Activated T-helper 2 cell treated with anti-CD3 and anti-CD28 coated beads, Interferon-gamma antibody, Interleukin-2, Interleukin-4, amounts not matched to agents 10 μg/mL and 5 μg/mL and 100 μg/mL, durations not matched to agents 14 hours and 24 hours and 36 hours (primary cell): Measurements from ENCODE around the gene PCDH9. TPM values are rescaled to one million over a fixed set of nuclear protein-coding genes. Genes with fewer than 3 reads are reported as not detected.
"Not testable (repeated sequence)": the region's sequence is repeated elsewhere in the genome, so short reads cannot be mapped to it uniquely, and the experiment has no call there.

Experiments
- DNase-seq: peaks from one replicate; pipeline ENCODE4 v3.0.0; 2021; ENCODE audit warnings: low spot score
- H3K27ac Mint-ChIP-seq: one replicate; pipeline ENCODE4 v1.8.0; 2021; ENCODE audit warnings: mixed read lengths
- H3K27me3 Mint-ChIP-seq: one replicate; pipeline ENCODE4 v1.8.0; 2021; ENCODE audit warnings: low read depth, mixed read lengths
- H3K36me3 Mint-ChIP-seq: one replicate; pipeline ENCODE4 v1.8.0; 2021; ENCODE audit warnings: low read depth, mixed read lengths
- H3K4me1 Mint-ChIP-seq: one replicate; pipeline ENCODE4 v1.8.0; 2021; ENCODE audit warnings: low read depth, mixed read lengths
- H3K4me3 Mint-ChIP-seq: one replicate; pipeline ENCODE4 v1.8.0; 2021; ENCODE audit warnings: low read depth, mild to moderate bottlenecking, moderate library complexity, mixed read lengths
- H3K9me3 Mint-ChIP-seq: one replicate; pipeline ENCODE4 v1.8.0; 2021; ENCODE audit warnings: mixed read lengths
- intact Hi-C: fragments of 100-400 bp; cut with micrococcal nuclease; formaldehyde crosslinking; loops from one replicate; pipeline ENCODE4 v1.15.1; 2023
- total RNA-seq: library from RNA; stranded (reverse); gene quantifications from 2 replicates; pipeline ENCODE4 v1.2.3, GENCODE V29; 2022

The PCDH9 gene
- total RNA-seq, 1 donor from 2014 or later: 0.18 TPM

DNA sequence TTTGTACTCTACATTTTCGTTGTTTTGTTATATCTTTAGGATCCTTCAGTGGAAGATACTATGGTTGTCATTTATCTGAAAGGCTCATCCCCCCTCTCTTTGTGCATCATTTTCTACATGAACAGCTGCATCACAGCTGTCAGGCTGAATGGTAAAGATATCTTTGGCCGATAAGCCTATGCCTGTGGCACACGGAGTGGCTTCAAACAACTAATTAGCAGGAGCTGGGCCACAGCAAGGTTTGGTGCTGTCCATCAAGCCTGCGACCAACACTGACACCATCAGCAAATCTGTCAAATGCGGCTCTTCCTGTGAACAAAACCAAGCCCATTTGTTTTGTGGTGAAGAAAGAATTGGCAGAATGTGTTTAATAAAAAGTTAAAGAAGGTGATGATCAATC lies 334.4 kb downstream of the PCDH9 start:
- Mint-ChIP-seq H3K27me3 (no peaks in the 10 kb centered on the region), H3K27ac (no peak overlapping the region), H3K36me3 (no peaks in the 10 kb centered on the region), H3K4me3 (no peak overlapping the region), H3K9me3 (no peaks in the 10 kb centered on the region), H3K4me1 (no peaks in the 10 kb centered on the region)
- intact Hi-C loops: no loop called here
- no peak for DNase-seq

DNA sequence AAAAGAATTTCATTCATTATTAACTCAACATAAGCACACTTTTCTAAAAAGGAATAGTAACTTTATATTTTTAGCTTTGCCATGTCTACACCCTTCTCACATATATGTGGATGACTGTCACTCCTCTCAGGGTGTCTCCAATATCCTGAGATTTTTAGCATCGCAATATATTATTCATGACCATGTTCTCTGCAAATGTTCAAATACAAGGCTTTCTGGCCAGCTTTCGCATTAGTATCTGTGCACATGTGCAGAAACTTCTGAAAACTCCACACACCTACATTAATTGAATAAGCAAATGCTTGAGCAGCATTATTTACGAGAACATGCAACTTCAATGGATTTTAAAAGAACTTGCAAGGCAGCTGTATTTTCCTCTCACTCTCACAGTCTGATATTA lies 334.8 kb downstream of the PCDH9 start:
- Mint-ChIP-seq H3K9me3 (no peaks in the 10 kb centered on the region), H3K4me3 (no peak overlapping the region), H3K36me3 (no peaks in the 10 kb centered on the region), H3K4me1 (no peaks in the 10 kb centered on the region), H3K27ac (no peak overlapping the region), H3K27me3 (no peaks in the 10 kb centered on the region)
- intact Hi-C loops: no loop called here
- DNase-seq: no peak

DNA sequence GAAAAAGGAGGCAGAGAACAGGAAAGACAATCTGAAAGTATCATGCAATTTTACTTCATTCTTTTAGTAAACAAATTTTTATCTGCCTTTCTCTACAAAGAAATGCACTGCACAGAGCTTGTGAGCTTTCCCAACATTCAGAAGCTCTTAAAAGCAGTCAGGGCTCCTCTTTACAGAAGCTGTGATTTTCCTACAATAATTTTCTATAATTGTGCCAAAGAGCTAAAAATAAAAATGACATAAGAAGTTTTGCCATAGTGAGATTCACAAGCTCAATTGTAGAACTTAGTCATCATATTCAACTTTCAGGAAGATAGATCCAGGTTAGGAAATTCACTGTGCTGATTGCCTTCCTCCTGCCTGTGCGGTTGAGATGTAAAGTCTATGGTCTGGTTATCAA lies 341.4 kb downstream of the PCDH9 start:
- no peak overlapping the region for H3K27ac Mint-ChIP-seq
- H3K36me3 Mint-ChIP-seq: no peaks in the 10 kb centered on the region
- no peak for DNase-seq
- no peak overlapping the region for H3K4me3 Mint-ChIP-seq
- no peaks in the 10 kb centered on the region for H3K9me3 Mint-ChIP-seq
- H3K27me3 Mint-ChIP-seq: no peaks in the 10 kb centered on the region
- H3K4me1 Mint-ChIP-seq: no peaks in the 10 kb centered on the region
- intact Hi-C loops: no loop called here

DNA sequence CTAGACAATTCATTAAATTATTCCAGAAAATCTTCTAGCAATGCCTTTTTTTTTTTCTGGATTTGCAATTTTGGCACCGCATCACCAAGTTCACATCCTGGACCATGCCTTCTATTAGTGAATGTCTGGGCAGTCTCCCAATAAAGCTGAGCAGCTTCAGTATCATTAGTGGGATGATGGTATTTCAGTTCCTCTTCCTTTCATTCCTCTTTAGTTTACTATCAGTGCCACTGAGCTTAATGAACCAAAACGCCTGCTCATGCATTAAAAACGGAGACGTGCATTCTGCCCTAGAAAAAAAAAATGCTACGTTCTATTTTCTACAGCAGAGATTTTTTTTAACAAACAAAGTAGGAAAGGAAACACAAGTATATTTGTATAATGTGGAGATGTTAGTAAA lies 343.0 kb downstream of the PCDH9 start:
- intact Hi-C loops: no loop called here
- no peak for DNase-seq
- Mint-ChIP-seq H3K36me3 (no peaks in the 10 kb centered on the region), H3K4me3 (no peak overlapping the region), H3K27ac (no peak overlapping the region), H3K27me3 (no peaks in the 10 kb centered on the region), H3K9me3 (no peaks in the 10 kb centered on the region), H3K4me1 (no peaks in the 10 kb centered on the region)

DNA sequence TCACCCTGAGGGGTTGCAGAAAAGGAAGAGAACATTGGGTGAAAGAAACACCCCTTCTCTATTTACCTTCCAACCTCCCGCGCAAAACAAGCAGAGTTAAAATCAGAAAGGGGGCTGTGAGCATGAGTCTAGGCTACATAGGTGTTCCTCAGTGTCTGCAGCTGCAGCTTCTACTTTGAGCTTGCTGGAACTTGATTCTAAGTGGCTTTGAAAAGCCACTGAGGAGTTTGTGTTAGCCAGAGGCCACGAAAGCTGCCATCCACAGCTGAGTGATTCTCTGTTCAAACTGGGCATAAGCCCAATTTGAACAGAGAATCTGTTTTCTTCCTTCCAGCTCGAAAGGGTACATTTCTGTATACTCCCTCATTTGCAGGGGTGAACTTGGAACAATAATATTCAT lies 343.9 kb downstream of the PCDH9 start:
- H3K4me3 Mint-ChIP-seq: no peak overlapping the region

DNA sequence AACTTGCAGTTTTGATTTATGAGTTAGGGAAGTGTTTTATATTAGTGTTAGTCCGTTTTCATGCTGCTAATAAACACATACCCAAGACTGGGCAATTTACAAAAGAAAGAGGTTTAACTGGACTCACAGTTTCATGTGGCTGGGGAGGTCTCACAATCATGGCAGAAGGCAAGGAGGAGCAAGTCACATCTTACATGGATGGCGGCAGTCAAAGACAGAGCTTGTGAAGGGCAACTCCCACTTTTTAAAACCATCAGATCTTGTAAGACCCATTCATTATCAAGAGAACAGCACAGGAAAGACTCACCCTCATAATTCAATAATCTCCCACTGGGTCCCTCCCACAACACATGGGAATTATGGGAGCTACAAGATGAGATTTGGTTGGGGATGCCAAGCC lies 349.0 kb downstream of the PCDH9 start:
- H3K27ac Mint-ChIP-seq, H3K9me3 Mint-ChIP-seq, H3K27me3 Mint-ChIP-seq, H3K36me3 Mint-ChIP-seq, H3K4me1 Mint-ChIP-seq, H3K4me3 Mint-ChIP-seq, intact Hi-C loops, DNase-seq: not testable (repeated sequence)

More for the DNA sequence above, 343.9 kb downstream of the PCDH9 start:
- intact Hi-C loops: no loop called here
- Mint-ChIP-seq H3K36me3 (no peaks in the 10 kb centered on the region), H3K4me1 (no peaks in the 10 kb centered on the region), H3K27me3 (no peaks in the 10 kb centered on the region), H3K27ac (no peak overlapping the region), H3K9me3 (no peaks in the 10 kb centered on the region)
- no peak for DNase-seq

DNA sequence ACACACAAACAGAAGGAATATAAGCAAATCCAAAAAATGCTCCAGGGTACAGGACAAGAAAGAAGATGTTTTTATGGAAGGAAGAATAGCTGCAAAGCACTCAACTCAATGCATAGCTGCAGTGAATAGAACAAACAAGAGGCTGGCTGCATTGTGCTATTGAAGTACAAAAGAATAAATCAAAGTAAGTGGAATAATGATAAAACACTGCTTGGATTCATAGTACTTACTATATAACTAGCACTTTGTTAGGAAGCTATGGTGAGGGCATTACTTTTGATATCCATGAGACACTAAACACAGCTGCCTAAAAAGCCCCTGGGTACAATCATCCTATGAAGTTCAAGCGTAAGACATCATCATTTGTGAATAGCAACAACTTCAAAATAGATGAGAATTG lies 350.1 kb downstream of the PCDH9 start:
- H3K36me3 Mint-ChIP-seq: no peaks in the 10 kb centered on the region
- no peaks in the 10 kb centered on the region for H3K4me1 Mint-ChIP-seq
- H3K9me3 Mint-ChIP-seq: no peaks in the 10 kb centered on the region
- DNase-seq: no peak
- H3K27ac Mint-ChIP-seq: no peak overlapping the region
- no peaks in the 10 kb centered on the region for H3K27me3 Mint-ChIP-seq
- H3K4me3 Mint-ChIP-seq: no peak overlapping the region
- intact Hi-C loops: no loop called here

DNA sequence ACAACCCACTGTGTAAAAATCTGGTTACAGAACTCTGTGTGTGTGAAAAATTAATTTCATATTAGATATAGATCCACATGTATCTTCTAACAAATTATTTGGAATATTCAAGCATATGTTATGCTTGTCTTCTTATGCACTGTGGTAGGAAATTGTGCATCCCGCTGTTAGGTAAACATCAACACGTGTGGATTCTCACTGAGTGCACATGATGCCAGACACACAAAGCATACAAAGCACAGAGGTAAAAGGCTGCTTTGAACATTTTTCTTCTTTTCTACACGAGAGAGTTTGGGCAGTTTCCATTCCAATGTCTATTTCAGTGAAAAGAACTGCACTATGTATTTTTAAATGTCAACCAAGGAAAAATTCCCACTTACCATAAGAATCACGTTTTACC lies 354.9 kb downstream of the PCDH9 start:
- peaks cover 5% of the 10 kb centered on the region for H3K9me3 Mint-ChIP-seq
- H3K4me1 Mint-ChIP-seq: no peaks in the 10 kb centered on the region
- H3K4me3 Mint-ChIP-seq: no peak overlapping the region
- DNase-seq: no peak
- intact Hi-C loops: no loop called here
- no peaks in the 10 kb centered on the region for H3K36me3 Mint-ChIP-seq
- no peaks in the 10 kb centered on the region for H3K27me3 Mint-ChIP-seq
- no peak overlapping the region for H3K27ac Mint-ChIP-seq

DNA sequence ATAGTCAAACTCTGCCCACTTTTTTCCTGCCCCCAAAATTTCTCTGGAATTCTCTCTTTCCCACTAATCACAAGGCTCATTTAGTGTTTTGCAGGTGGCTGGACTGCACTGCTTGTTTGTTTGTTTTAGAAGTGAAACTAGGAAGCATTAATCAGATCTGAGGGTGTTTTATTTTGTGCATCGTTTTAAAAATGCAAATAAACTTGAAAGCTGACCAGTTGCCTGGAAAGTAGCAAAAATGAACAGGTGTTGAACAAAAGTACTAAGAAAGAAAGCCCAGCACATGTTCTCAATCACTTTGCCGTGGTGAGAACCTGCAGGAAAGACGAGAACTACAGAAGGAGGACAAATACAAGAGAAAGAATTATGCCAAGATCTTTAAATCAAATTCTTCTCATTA lies 365.5 kb downstream of the PCDH9 start:
- Mint-ChIP-seq H3K9me3 (no peaks in the 10 kb centered on the region), H3K27ac (no peak overlapping the region), H3K4me3 (no peak overlapping the region), H3K27me3 (no peaks in the 10 kb centered on the region), H3K4me1 (no peaks in the 10 kb centered on the region), H3K36me3 (no peaks in the 10 kb centered on the region)
- intact Hi-C loops: no loop called here
- DNase-seq: no peak

DNA sequence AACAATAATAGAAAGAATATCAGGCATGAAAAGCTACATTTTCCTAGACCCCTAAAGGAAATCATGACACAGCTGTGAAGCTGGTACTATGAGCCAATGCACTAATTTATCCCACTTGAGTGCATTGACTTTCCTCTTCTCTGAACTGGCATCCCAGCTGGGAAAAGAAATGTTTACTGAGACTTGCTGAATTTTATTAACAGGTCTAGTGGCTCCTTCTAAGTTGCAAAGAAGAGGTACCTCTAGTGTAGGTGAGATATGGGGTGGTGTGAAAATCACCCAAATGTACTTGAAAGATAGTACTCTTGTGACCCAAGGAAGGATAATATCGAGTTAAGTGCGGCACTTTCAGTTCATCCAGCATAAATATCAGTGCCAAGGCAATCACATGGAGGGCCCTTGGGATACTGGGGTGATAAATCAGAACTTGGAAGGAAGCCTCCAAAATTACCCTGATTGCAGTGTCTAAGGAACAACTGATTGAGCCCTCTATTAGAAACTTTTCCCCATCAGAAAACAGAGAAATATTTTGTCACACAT lies 369.2 kb downstream of the PCDH9 start:
- intact Hi-C loops: no loop called here

DNA sequence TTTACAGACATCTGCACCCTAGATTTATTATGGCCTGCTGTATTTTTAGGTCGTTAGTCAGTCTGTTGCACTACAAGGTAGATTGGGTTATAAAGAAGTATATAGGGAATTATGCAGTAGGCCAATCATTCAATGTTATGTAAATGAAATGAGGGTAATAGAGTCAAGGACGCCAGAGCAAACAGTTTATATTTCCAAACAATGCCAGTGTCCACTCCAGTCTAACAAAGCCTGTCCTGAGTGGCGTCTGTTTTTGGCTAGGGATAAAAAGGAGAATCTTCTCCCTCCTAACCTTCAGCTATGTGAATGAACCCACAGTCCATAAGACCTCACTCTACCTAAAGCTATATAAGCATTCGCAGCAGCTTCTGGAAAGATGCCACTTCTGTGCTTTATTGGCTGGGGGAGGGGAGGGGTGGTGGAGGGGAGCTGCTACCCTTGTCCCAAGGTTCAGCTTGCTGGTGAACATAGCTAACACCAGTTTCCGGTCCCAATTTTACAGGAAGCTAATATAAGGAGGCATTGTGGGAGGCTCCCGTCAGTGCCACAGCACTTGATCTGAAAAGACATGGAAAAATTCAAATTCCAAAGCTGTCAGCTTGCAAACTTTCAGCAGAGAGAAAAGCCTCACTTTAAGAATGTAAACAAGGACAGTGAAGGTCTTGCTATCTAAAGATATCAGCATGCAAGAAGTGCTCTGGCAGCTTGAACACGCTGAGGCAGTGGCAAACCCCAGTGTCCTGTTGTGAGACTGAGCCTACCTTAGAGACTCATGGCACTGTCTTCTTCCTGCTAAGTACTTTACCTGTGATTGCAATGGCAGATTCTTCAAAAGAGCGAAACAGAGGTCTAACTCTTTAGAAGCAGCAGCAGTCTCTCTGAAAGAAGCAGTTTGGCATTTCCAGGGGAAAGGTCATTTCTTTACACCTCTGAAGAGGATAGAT lies 369.9 kb downstream of the PCDH9 start:
- Mint-ChIP-seq H3K27me3 (no peaks in the 10 kb centered on the region), H3K27ac (no peak overlapping the region), H3K4me1 (no peaks in the 10 kb centered on the region), H3K9me3 (no peaks in the 10 kb centered on the region), H3K4me3 (no peak overlapping the region), H3K36me3 (no peaks in the 10 kb centered on the region)
- intact Hi-C loops: no loop called here
- no peak for DNase-seq

More for the DNA sequence above, 369.2 kb downstream of the PCDH9 start:
- no peaks in the 10 kb centered on the region for H3K9me3 Mint-ChIP-seq
- H3K4me3 Mint-ChIP-seq: no peak overlapping the region
- DNase-seq: no peak
- H3K27me3 Mint-ChIP-seq: no peaks in the 10 kb centered on the region
- H3K27ac Mint-ChIP-seq: no peak overlapping the region
- H3K4me1 Mint-ChIP-seq: no peaks in the 10 kb centered on the region
- no peaks in the 10 kb centered on the region for H3K36me3 Mint-ChIP-seq

DNA sequence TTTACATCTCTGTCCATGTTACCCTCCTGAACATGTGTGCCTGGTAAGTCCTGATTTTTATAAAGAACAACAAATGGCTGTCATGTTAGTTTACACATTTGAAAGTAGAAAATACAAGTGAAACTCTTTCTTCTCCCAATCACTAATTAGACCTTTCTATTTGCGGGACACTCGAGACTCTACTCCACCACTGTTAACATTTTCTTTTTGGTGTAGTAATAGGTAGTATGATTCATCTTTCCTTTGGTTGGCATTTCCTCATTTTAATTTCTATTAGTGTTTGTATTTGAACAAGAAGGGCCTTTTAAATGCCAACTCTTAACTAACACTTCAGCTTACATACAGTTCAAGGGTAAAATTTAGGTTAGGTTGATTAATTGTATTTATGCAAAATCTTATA lies 371.1 kb downstream of the PCDH9 start:
- Mint-ChIP-seq H3K27me3 (no peaks in the 10 kb centered on the region), H3K4me3 (no peak overlapping the region)

DNA sequence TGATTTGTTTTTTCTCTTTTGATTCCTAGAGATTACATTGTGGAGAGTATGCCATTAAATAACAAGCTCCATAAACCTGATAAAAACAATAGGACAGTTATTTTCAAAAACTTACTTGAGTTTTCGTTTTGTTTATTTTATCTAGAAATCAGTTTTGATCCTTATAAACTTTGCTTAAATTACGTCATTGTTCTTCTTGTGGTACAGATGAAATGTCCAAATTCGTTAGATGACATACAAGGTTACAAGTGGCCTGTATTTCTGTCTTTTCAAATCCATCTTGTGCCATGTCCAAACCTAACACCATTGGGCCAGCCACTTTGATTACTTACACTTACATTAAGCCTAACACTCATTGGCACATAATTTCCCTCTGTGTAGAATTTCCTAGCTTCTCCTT lies 372.0 kb downstream of the PCDH9 start:
- H3K36me3 Mint-ChIP-seq: no peaks in the 10 kb centered on the region
- H3K27ac Mint-ChIP-seq: no peak overlapping the region

More for the DNA sequence above, 371.1 kb downstream of the PCDH9 start:
- no peaks in the 10 kb centered on the region for H3K4me1 Mint-ChIP-seq
- no peak for DNase-seq
- no peak overlapping the region for H3K27ac Mint-ChIP-seq
- H3K36me3 Mint-ChIP-seq: no peaks in the 10 kb centered on the region
- intact Hi-C loops: no loop called here
- H3K9me3 Mint-ChIP-seq: no peaks in the 10 kb centered on the region

More for the DNA sequence above, 372.0 kb downstream of the PCDH9 start:
- intact Hi-C loops: no loop called here
- no peaks in the 10 kb centered on the region for H3K9me3 Mint-ChIP-seq
- H3K4me3 Mint-ChIP-seq: no peak overlapping the region
- H3K4me1 Mint-ChIP-seq: no peaks in the 10 kb centered on the region
- H3K27me3 Mint-ChIP-seq: no peaks in the 10 kb centered on the region
- no peak for DNase-seq
